GM10266 (cell line): ENCODE measurements around the gene SGTB.
"Not testable (repeated sequence)": the region's sequence is repeated elsewhere in the genome, so short reads cannot be mapped to it uniquely, and the experiment has no call there.

Experiments used
- DNase-seq: peaks from one replicate; pipeline ENCODE4 v3.0.0; 2012; ENCODE audit errors: extremely low spot score
- CTCF ChIP-seq: IDR thresholded peaks from 2 replicates; pipeline ENCODE4 v1.5.1; 2012; ENCODE audit warnings: mild to moderate bottlenecking, low read depth; ENCODE audit not compliant: control insufficient read depth, insufficient read depth; ENCODE audit errors: missing control alignments

The SGTB gene

GRCh38 chr5:65749221-65749844 lies 27.4 kb upstream of the SGTB start:
- no peak for TF ChIP-seq CTCF
- DNase-seq = no peak

GRCh38 chr5:65742565-65743231 lies 20.8 kb upstream of the SGTB start:
- TF ChIP-seq CTCF = peak; percentile 65
- peak; percentile 51 for DNase-seq

- no peak for DNase-seq
- TF ChIP-seq CTCF = no peak
Measured at GRCh38 chr5:65739162-65739561, 17.3 kb upstream of the SGTB start.

- no peak for TF ChIP-seq CTCF
- no peak for DNase-seq
Measured at GRCh38 chr5:65738305-65738704, 16.4 kb upstream of the SGTB start.

GRCh38 chr5:65737842-65738241 lies 15.9 kb upstream of the SGTB start:
- TF ChIP-seq CTCF = no peak
- DNase-seq = no peak

- no peak for DNase-seq
- TF ChIP-seq CTCF = no peak
Measured at GRCh38 chr5:65736011-65736410, 14.1 kb upstream of the SGTB start.

GRCh38 chr5:65734921-65735320 lies 13.0 kb upstream of the SGTB start:
- no peak for DNase-seq
- TF ChIP-seq CTCF = no peak

- DNase-seq = not testable (repeated sequence)
Measured at GRCh38 chr5:65734196-65734775, 12.4 kb upstream of the SGTB start.

GRCh38 chr5:65732046-65732445 lies 10.1 kb upstream of the SGTB start:
- DNase-seq = not testable (repeated sequence)
